HG03460 (cell line): ENCODE results near the gene VWA8.
"Not testable (repeated sequence)": the region's sequence is repeated elsewhere in the genome, so short reads cannot be mapped to it uniquely, and the experiment has no call there.

Experiments
- ATAC-seq: cut with Tn5 transposase; IDR thresholded peaks from one replicate; pipeline ENCODE4 v1.9.1; 2021; ENCODE audit not compliant: unreplicated experiment

VWA8 gene

DNA sequence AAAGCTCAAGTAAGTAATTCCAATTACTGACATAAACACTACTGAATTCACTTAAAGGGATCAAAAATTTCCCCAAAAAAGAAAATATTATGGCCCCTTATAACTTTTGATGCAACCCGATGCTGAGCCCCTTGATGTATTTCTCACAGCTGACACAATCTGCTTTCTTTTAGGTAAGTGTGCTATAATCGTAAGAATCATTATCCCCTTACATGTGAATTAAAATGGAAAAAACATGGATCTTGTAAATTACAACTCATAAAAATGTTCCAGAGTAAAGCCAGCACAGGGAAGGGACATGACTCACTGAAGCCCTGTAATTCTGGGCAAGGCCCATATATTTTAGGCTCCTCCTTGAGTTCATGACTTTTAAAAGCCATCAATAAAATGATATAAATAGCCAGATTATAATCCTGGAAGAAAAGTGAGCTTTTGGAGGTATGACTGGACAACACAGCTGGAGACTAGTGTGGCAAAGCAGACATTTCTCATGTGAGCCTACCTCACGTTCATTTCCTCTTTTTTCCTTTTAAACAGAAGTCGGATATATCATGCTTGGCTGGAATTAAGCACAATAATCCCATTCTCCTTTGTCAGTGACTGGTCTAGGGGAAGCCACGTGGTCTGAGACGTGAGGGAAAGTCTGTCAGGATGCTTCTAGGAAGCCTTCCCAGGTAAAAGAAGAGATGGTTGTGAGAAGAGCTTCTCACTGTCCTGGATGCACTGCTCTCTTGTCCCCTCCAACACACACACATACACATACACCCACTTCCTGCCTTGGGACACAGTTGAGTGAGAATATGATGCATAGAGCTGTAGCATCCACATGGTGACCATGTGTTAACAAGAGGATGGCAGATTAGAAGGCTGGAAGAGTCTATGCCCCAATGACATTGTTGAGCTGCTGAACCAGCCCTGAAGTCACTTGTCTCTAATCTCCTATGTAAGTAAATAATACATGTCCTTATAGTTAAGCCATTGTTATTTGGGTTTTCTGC lies 338.2 kb downstream of the VWA8 start:
- no peak for ATAC-seq

DNA sequence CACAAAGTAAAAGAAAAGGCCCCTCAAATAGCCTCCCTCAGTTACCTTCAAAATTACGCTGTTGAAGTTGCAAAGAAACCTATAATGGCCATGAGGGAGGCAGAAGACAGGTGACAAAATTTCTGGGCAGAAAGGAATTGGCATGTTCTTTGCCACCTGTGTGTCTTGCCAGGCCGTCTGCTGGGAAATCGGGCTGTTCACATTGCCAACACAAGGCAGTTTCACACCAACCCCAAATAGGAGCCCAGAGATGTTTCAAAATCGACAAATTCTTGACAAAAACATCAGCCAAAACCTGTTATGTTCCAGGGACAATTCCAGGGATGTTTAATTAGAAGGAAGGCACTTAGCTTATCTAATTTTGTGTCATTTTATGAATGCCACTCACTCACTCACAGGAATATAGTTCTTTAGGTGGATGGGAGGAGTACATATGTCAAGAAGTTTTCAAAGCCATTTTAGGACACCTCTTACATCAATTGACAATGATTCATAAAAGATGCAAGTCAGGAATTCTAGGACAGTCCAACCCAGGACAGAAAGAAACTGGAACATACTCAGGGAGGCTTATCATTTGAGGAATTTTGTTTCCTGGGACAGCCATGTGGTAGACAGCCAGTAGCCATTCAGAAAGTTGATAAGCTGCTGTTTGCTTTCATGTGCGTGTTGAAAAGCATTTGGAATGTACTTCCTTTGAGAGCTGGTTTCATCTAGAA lies 339.0 kb downstream of the VWA8 start:
- no peak for ATAC-seq

DNA sequence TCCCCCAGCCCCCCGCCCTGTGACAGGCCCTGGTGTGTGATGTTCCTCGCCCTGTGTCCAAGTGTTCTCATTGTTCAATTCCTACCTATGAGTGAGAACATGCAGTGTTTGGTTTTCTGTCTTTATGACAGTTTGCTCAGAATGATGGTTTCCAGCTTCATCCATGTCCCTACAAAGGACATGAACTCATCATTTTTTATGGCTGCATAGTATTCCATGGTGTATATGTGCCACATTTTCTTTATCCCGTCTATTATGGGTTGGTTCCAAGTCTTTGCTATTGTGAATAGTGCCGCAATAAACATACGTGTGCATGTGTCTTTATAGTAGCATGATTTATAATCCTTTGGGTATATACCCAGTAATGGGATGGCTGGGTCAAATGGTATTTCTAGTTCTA lies 343.3 kb downstream of the VWA8 start:
- not testable (repeated sequence) for ATAC-seq

DNA sequence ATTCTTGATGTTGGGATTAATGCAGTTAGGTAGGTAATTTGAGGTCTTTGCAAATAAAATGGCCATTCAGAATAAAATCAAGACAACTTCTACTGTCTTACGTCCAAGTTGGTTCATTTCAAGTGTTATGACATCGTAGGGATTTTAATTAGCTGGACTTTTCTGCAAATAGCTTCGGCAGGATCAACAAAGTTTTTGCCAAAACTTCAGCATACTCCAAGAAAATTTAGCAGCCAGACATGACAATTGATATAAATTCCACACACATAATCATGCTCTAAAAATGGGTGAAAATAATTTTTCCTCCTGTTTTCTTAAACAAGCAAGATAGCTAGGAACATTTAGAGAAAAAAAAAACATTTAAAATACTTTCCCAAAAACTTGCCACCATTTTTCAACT lies 344.8 kb downstream of the VWA8 start:
- no peak for ATAC-seq

DNA sequence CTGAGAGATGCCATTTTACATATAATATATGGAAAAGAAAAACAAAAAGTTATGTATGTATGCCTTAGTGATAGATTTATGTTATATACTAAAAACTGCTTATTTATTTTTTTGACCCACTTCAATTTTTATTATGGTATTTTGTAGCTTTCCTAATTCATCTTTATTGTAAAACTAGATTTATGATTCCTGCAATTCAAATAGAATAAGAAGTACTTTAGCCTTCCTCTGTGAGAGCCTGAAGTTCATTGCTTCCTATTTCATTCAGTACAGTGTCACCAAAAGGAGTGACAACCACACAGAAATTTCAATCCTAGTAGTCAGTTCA lies 345.4 kb downstream of the VWA8 start:
- ATAC-seq = no peak

DNA sequence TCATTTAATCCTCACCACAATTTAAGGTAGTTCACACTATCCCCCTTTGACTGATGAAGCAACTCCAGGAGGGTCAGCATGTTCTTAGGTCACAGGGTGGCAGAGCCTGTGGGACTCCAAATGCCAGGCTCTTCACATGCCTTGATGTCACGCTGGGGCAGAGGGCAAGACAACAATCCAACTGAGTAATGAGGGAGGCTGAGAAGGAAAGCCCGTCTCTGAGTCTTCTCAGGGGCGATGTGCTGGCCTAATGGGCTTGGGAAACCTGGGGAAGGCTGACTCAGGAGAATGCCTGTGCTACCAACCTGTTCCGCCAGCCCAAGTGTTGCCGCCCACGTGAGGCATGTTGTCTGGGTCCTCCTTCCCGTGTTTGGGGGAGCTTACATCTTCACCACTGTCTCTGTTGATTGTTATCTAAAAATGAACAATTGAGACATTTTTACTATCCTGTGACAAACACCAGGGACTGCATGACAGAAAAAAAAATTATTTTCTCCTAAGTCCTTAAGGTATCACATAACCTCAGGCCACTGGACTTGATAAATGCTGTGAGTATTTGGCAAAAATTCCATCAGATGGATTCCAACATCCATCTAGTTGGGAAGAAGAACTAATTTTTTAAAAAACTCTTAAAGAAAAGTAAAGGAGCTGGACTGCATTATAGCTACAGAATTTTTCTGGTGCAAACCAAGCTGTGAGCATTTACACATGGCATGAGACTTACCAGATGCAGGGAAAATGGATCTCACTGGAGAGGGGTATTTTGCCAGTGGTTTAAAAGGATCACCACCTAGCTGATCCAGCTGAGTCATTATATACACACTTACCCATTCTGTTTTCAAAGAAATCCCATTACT lies 346.0 kb downstream of the VWA8 start:
- ATAC-seq = no peak

DNA sequence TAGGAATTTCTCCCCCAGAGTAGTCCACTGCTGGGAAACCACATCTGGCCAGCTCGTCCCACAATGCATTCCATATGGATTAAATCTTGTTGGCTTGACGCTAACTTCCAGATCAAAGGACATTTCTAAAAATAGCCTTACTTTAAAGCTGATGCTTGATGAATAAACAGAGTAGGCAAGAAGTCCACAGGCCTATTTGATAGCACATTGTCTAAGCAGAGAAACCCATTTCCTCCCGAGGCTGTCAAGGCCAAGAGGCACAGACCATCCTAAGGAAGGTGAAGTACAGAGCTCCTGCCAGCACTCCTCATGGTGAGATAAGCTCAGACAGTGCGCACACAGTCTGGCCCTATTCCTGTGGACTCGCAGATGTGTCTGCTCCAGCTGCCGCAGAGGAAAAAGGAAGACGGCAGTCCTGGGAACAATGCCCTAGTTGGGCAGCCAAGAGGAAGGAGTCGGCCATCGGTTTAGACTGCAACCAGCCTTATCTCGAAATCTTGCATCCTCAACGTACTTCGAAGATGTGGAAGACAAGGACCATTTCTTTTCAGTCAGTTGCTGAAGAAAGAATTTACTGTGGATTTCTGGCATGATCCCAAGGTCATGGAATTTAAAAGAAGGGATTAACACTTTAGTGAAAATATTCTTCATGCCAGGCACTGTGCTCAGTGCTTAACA lies 346.8 kb downstream of the VWA8 start:
- ATAC-seq = no peak

DNA sequence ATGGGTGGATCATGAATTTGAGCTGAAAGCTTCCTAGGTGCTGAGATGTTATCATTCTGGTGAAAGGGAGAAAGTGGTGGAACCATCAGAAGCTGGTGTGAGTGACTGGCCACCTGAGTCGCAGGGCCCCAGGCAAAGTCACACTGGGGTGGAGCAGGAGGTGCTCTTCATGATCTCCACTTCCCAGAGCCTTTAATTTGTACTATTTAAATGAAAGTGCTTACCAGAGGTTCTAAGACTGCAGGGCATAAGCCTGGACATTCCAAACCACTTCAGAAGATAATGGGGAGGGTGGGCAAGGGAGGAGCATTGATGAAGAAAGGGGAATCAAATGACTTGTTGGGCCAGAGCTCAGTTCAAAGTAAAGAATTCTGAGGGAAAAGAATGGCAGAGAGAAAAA lies 347.4 kb downstream of the VWA8 start:
- no peak for ATAC-seq

DNA sequence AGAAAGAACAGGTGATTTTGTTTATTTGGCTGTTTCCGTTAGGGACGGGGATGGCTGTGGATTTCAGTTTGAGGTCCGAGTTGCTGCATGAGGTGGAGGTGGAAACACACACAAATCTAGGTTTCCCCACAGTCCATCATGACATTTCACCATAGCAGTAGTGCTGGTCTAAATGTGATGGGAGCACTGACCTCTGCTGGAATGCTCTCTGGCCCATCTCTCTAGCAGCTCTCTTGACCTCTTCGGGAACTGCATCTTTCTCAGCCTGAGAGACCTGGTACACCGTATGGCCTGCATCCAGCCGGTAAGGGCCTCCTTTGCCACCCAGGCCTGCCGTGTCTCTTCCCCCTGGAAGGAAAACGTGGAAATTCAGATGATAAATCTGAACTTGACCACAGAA lies 349.5 kb downstream of the VWA8 start:
- no peak for ATAC-seq

DNA sequence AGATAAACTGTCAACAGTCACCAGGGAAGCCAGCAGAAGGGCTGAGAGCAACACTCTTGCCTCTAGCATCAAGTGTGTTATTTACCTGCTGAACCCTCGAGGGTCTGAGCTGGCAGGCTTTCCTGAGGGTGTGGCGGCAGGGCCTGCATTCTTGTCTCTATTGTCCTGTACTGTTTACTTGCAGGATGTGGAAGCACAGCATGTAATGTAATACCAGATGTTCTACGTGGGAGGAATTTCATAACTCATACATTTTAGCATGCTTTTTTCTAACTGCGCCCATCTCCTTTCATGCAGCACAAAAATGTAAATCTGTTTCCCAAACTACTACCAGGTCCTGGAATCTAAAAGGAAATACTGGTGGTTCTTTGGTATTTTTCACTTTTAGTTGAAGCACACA lies 350.5 kb downstream of the VWA8 start:
- ATAC-seq = no peak

DNA sequence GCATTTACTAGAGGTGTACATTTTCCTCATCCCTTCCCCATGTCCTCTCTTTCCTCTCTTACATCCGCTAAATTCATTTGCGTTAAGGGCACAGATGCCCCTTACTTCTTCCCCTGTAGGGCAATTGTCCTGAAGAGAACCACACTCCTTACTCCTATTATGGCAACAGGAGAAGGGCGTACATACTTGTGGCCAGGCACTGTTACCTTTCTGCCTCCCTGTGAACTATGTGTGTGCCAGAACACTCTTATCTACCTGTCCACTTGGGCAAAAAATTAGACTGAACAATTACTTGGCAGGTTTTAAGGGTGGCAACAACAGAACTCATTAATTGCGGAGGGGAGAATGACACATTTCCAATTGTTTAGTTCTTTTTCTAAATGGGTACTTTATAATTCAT lies 351.1 kb downstream of the VWA8 start:
- ATAC-seq = no peak

DNA sequence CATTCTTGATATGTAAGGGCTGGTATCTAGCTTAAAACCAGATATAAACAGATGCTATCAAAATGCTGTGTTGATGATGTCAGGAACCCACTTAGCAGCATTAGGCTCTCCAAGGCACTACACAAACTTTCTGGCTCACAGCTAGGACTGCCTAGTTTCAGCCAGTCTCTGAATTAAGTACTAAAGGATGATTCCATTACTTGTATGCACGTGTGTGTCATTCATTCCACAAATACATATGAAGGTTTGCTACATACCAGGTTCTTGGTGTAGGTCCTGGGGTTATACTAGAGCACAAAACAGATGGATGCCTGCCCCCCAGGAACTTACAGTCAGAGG lies 352.1 kb downstream of the VWA8 start:
- ATAC-seq = no peak

DNA sequence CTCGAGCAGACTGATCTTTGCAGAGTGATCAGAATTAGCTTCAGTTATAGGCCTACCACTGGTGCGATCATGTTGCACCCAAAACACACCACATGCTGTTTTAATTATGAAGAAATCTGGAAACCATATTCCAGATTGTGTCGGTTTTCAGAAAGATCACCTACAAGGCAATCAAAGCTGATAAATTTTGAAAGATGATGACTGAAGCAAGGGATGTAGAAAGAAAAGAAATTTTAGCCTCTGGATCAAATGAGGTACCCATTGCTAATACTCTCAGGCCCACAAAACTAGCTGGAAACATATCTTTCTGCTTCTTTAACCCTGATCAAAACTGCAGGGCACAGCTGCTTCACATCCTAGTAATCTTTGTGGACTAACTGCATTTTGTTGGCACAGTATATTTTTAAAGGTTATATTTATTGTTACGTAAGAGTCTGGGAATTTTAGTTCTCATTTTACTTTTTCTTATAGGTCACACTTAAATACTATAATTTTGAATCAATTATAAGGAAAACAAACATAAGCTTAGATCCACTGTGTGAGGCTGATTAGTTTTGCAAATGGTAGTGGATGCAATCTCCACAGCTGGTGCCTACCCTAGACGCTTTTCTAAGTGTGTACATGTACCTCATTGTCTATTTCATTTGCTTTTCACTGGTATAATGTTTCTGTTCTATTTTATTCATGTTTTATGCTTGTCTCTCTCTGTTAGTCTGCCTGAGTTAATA lies 352.6 kb downstream of the VWA8 start:
- ATAC-seq = no peak

DNA sequence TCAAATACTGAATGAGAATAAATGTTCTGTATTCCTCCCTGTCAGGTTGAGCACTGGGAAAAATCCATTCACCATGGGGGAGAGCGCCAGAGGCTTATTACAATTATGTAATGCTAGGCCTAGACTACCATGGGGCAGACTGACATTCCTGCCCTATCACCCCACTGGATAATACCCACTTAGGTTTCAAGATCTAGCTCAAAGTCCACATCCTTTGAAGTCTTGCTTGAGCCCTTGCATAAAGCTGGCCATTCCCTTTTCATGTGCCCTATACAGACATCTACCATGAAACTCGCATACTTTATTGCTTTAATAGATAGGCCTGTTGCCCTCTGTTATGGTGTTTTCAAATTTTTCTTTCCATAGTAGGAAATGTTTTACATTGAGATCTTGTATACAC lies 354.3 kb downstream of the VWA8 start:
- no peak for ATAC-seq

DNA sequence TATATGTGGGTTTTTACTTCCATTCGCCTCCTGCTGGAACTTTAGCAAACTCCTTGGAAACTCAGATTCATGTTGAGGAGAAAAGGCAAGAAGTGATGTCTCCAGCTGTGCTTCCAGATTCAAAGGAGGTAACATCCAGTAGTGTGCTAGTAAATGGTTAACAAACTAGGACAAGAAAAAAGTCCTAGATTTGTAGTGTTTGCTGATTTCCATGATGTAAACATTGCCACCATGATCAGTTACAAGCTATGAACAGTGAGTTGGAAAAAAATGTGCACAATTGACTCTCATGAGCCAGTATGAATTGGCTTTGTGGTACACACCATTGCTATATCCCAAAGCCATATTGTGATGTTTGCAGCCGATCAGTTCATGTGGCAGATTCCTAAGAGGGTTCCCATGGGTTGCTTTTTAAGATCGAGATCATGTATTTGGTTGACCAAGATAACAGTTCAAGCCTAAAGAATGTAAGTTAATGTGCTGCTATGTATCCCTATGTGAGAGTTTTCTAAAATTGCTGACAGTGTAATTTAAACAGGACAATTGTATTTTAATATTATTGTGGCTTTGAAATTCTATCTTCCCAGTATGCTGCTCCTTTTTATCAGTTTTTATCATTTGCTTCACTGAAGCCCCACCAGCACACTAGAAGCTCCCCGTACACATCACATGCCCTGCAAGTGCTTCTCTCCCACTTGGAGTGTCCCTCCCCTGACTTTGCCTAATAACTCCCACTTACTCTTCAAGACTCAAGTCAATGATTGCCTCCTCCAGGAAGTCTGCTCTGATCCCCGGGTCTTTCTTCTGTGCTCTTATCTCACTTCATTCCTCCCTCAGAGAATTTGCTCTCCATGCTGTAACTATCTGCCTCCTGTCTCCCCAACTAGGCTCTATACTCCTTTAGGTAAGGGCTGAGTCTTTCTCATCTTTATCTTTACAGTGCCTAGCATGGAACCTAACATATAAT lies 355.3 kb downstream of the VWA8 start:
- ATAC-seq = no peak

DNA sequence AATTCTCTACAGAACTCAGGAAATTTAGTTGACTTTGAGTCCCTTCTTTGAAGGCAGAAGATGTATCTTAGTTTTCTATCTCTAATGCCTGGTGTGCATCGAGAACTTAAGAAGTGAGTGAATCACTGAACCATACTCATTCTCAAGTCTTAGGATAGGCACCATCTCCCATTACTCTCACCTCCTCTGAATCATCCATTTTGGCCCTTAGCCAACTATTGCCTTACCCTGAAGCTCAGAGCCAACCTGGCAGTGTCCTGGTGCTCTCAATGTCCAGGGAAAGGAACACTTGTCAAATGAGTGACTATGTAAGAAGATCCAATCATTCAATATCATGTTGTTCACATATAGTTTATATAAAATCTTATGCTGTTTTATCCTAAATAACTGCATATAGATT lies 357.0 kb downstream of the VWA8 start:
- ATAC-seq = no peak

DNA sequence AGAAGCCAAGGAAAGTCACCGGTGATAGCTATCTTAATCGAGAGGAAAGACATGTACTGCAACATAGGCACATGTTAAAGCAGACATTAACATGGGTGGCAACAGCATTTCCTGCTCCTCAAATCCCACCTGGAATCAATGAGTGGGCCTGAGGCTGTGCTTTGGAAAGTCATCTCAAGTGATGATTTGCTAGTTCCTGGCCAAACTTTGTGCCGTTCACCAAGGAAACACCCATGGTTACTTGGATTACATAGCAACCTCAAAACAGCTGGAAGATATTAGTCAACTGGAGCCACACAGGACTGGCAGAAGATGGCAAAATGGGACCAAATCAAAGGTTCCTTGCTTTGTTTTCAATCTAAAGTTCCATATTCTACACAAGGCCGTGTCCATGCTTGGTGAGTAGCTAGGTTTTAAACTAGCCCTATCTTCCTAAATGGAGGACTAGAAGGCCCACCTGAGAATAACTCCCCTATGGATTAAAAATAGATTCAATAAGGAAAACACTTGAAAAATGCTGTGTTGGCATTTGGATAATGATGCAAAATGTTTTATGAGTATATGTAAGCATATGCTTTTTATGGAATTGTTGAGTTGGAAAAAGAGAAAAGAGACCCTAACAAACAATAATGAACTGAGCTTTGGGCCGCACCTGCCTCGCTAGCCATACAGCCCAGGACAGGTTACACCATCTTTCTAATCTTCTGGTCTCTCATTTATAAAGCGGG lies 359.0 kb downstream of the VWA8 start:
- no peak for ATAC-seq

DNA sequence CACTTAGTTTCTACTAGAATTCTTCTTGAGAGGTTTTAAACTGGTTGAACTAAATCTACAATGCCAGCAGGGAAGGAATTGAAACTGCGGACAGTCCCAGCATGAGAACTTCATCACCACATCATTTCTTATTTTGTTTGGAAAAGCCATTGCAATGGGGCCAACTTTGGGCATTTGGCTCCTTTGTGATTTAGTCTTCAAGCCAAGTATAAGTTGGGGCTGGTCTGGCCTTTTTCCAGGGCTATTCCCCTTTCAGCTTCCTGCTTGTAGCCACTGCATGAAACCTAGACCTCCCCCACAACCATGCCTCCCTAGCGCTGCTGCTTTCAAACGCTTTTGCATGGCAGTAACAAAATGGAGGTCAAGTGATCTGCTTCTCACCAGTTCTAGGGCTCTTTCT lies 361.3 kb downstream of the VWA8 start:
- ATAC-seq = no peak
